ENCODE measurements around the gene GRM7. TPM values are rescaled to one million over a fixed set of nuclear protein-coding genes. Genes with fewer than 3 reads are reported as not detected.
A peak's percentile ranks its signal among the peaks of the same experiment; 100 is the strongest.

GRM7 gene
- total and polyA plus RNA-seq, 12 donors, result 0.27 to 7.8 (median 3.2) TPM; not detected in 3

GRCh38 chr3:7518456-7518855 is 657.5 kb downstream of the GRM7 start:
- H3K9me3 ChIP-seq (replicated peaks in 1 of 3), result no peaks in the 10 kb centered on the region
- intact Hi-C loops (cut with DNase I), result no loop called here

DNA sequence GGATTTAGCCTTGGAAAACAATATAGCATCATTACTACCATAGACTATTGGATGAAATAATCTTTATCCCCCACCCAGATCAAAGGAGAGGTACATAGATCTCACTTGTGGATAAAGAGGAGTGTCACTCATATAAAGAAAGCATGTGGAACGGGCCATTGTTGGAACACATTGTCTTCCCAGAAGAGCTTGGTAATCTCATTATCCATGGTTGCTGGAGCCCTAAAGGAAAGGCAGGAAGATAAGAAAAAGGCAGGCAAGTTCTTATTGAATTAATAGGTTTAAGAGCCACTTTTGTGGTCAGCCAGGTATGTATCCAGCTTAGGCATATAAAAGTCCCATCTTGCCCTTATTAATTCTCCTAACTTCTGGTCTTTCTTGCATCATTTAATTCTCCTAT is 659.1 kb downstream of the GRM7 start:
- Histone ChIP-seq H3K4me1 (replicated peaks in 1 of 2) (no peaks in the 10 kb centered on the region), H3K27ac (no peak overlapping the region), H3K9me3 (replicated peaks in 1 of 3) (no peaks in the 10 kb centered on the region), H3K4me3 (no peak overlapping the region), H3K27me3 (no peaks in the 10 kb centered on the region), H3K36me3 (replicated peaks in 1 of 2) (no peaks in the 10 kb centered on the region)
- 84 to 92% (median 86%) methylated on average over 1 of the region's 1 CpG for WGBS, 4 donors
- no peak for TF ChIP-seq POLR2A (IDR thresholded peaks at IDR 0.05)
- TF ChIP-seq, protein P1, sequence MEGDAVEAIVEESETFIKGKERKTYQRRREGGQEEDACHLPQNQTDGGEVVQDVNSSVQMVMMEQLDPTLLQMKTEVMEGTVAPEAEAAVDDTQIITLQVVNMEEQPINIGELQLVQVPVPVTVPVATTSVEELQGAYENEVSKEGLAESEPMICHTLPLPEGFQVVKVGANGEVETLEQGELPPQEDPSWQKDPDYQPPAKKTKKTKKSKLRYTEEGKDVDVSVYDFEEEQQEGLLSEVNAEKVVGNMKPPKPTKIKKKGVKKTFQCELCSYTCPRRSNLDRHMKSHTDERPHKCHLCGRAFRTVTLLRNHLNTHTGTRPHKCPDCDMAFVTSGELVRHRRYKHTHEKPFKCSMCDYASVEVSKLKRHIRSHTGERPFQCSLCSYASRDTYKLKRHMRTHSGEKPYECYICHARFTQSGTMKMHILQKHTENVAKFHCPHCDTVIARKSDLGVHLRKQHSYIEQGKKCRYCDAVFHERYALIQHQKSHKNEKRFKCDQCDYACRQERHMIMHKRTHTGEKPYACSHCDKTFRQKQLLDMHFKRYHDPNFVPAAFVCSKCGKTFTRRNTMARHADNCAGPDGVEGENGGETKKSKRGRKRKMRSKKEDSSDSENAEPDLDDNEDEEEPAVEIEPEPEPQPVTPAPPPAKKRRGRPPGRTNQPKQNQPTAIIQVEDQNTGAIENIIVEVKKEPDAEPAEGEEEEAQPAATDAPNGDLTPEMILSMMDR (IDR thresholded peaks at IDR 0.05), result no peak
- no peak for DNase-seq
- intact Hi-C loops (cut with DNase I), result no loop called here

More at GRCh38 chr3:7518456-7518855, 657.5 kb downstream of the GRM7 start:
- Histone ChIP-seq H3K27ac (no peak overlapping the region), H3K4me3 (no peak overlapping the region), H3K4me1 (replicated peaks in 1 of 2) (no peaks in the 10 kb centered on the region), H3K27me3 (no peaks in the 10 kb centered on the region), H3K36me3 (replicated peaks in 1 of 2) (no peaks in the 10 kb centered on the region)
- TF ChIP-seq, protein P1 (IDR thresholded peaks at IDR 0.05), result no peak
- peak in 3 of 7 donors; percentile 9 to 32 (median 32) for DNase-seq

- no peak for DNase-seq
- no peaks in the 10 kb centered on the region for H3K27me3 ChIP-seq
- TF ChIP-seq POLR2A (IDR thresholded peaks at IDR 0.05), result no peak
- no peak overlapping the region for H3K4me3 ChIP-seq
- H3K36me3 ChIP-seq (replicated peaks in 1 of 2), result no peaks in the 10 kb centered on the region
- no peaks in the 10 kb centered on the region for H3K4me1 ChIP-seq (replicated peaks in 1 of 2)
- H3K9me3 ChIP-seq (replicated peaks in 1 of 3), result no peaks in the 10 kb centered on the region
- no peak overlapping the region for H3K27ac ChIP-seq
- whole genome bisulfite sequencing, 4 donors, result 74 to 97% (median 86%) methylated on average over 1 of the region's 1 CpG
- intact Hi-C loops (cut with DNase I), result no loop called here
These were observed 659.7 kb downstream of the GRM7 start for GRCh38 chr3:7520593-7520992.

- peak in 3 of 7 donors; percentile 8 to 21 (median 12) for DNase-seq
- TF ChIP-seq POLR2A (IDR thresholded peaks at IDR 0.05), result no peak
- TF ChIP-seq, protein P1 (IDR thresholded peaks at IDR 0.05), result no peak
- intact Hi-C loops (cut with DNase I), result no loop called here
These were observed 675.6 kb downstream of the GRM7 start for GRCh38 chr3:7536510-7536909.

DNA sequence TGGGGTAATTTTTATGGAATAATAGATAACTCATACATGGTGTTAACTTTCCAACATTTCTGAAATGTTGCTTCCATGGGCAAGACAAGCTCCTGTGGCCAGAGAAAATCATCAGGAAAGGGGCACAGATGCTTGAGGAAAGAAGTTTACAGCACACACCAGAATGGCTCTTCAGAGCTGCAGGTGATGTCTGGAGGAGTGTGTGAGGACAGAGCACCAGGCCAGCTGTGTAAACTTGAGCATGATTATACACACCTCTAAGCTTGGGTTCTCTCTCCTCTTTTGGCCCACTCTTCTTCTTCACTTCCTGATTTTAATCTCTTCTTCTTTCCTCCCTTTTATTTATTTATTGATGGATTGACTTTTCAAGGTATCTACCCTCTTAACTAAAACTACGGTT is 676.0 kb downstream of the GRM7 start:
- intact Hi-C loops (cut with DNase I), result no loop called here
- no peaks in the 10 kb centered on the region for H3K4me1 ChIP-seq (replicated peaks in 1 of 2)
- WGBS, 4 donors, result 90 to 97% (median 93%) methylated on average over 1 of the region's 1 CpG
- no peak for DNase-seq
- no peaks in the 10 kb centered on the region for H3K9me3 ChIP-seq (replicated peaks in 1 of 3)
- H3K27me3 ChIP-seq, result no peaks in the 10 kb centered on the region
- no peak for TF ChIP-seq POLR2A (IDR thresholded peaks at IDR 0.05)
- TF ChIP-seq, protein P1 (IDR thresholded peaks at IDR 0.05), result no peak
- no peak overlapping the region for H3K4me3 ChIP-seq
- no peak overlapping the region for H3K27ac ChIP-seq
- no peaks in the 10 kb centered on the region for H3K36me3 ChIP-seq (replicated peaks in 1 of 2)

More at GRCh38 chr3:7536510-7536909, 675.6 kb downstream of the GRM7 start:
- Histone ChIP-seq H3K27ac (no peak overlapping the region), H3K9me3 (replicated peaks in 1 of 3) (no peaks in the 10 kb centered on the region), H3K36me3 (replicated peaks in 1 of 2) (no peaks in the 10 kb centered on the region), H3K27me3 (no peaks in the 10 kb centered on the region), H3K4me1 (replicated peaks in 1 of 2) (no peaks in the 10 kb centered on the region), H3K4me3 (no peak overlapping the region)

All from adrenal gland (tissue), 12 donors.